AG09319 (cell line): ENCODE results near the gene CHCHD6.

Experiments used
- DNase-seq: peaks from one replicate; pipeline ENCODE4 v3.0.0-alpha.2; 2010; ENCODE audit warnings: low read depth; ENCODE audit errors: extremely low read depth
- TF ChIP-seq, protein P1 (sequence below): IDR thresholded peaks from 2 replicates; pipeline ENCODE4 v1.5.1; 2011; ENCODE audit warnings: low read depth, mild to moderate bottlenecking, inconsistent platforms, low read length, moderate library complexity

Gene CHCHD6

DNA sequence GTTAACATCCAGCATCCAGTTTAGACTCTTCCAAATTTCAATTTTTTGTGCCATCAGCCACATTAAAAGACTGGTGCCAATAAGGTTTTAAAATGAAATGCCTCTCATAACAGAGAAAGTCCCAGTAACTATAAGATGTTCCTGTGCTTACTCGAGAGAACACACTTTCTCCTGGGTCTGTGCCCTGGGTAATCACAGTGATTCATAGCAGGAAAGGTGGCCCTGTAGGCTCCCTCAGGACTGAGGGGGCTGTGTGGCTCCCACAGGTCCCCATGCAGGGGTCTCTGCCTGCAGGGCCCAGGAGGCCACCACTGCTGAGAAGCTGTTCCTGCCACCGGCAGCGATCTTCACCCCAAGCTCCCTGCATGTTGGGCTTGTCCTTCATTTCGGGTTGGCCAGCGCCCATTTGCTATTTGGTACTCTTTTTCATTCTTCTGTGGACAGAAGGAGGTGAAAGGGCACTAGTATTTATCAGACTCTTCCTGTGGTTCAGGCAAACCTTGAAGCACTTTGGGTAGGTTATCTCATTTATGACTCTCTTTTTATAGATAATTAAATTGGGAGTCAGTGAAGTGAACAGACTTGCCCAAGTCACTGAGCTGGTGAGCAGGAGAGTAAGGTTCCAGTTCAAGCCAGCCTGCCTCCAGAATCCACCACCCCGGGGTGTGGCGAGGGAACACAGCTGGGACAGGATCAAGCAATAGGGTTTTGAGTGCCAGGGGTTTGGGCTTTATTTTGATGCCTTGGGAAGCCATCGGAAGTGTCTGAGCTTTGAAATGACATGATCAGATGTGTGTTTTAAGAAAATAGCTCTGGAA, 234.7 kb downstream of the CHCHD6 start:
- TF ChIP-seq, protein P1, sequence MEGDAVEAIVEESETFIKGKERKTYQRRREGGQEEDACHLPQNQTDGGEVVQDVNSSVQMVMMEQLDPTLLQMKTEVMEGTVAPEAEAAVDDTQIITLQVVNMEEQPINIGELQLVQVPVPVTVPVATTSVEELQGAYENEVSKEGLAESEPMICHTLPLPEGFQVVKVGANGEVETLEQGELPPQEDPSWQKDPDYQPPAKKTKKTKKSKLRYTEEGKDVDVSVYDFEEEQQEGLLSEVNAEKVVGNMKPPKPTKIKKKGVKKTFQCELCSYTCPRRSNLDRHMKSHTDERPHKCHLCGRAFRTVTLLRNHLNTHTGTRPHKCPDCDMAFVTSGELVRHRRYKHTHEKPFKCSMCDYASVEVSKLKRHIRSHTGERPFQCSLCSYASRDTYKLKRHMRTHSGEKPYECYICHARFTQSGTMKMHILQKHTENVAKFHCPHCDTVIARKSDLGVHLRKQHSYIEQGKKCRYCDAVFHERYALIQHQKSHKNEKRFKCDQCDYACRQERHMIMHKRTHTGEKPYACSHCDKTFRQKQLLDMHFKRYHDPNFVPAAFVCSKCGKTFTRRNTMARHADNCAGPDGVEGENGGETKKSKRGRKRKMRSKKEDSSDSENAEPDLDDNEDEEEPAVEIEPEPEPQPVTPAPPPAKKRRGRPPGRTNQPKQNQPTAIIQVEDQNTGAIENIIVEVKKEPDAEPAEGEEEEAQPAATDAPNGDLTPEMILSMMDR, result no peak
- DNase-seq, result no peak

- no peak for DNase-seq
- TF ChIP-seq, protein P1, result no peak
Observed at GRCh38 chr3:126939338-126939718, 235.3 kb downstream of the CHCHD6 start.

DNA sequence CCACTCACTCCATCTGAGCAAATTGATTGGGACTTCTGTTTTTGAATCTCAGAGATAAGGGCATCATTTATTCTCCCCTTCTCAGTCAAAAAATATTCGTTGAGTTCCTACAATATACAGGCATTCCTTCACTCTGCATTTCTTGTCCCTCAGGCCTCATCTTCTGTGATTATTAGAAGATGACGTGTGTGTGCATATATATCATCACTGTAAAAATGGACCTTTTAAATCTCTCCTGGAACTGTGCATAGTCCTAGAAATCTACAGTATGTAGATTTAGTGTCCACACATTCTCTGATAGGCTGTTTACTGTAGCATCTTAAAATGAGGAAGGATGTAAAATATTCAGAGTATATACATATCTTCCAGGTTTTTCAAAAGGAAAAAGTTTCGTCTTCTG, 235.7 kb downstream of the CHCHD6 start:
- no peak for DNase-seq
- TF ChIP-seq, protein P1, result no peak

DNA sequence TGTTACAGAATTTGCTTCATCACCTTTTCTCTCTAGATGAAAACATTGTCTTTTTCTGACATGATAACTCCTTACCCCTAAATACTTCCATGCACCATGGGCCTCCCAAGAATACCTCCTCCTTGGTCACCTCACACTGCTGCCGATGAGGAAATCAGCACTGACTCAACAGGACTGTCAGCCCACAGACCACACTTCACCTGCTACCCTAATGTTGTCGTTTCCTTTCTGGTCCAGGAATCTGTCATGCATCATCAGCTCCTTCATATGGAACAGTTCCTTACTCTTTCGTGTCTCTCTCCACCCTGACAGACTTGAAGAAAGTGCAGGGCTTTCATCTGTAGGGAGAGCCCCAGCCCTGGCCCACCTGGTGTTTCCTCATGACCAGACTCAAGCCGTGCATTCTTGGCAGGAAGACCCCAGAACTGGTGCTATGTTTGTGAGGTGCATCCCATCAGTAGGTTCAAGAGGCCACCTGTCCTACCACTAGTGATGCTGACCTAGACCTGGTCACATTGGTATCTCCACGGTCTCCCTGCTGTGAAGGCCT, 237.8 kb downstream of the CHCHD6 start:
- DNase-seq, result no peak
- TF ChIP-seq, protein P1, result no peak

DNA sequence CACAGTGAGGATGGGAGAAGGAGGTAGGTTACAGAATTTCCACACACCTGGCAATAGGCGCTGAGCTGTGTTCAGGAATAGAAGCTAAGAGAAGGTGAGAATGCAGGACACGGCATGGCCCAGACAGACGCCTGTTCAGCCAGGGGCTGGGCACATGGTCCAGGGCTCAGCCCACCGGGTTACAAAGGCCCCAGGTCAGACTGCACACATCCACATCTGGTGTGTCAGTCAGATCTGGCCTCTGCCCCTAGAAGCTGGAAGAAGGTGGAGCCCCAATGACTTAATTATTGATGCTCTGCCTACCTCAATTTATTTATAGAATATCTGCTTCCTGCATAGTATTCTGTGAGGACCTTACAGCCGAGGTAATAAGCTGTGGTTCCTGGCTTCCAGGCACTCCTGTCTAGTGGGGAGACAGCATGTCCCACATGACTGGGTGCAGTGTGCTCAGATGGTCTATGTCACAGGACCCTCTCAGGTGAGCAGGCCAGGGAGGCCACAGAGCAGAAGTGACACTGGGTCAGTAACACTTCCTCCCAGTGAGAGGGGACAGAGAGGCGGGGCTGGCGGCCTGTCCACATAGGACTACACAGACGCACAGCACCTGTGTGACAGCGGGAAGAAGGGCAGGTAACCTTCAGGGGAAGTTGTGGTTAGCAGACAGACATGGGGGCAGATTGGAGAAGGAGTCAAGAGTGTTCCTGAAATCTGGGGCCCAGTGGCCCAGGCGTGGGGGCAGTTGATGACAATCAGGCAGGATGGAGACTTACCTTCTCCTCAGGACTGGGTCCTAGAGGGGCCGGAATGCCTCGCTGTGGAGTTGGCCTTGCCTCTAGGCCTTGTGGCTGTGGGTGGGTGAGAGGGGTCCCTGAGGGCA, 240.3 kb downstream of the CHCHD6 start:
- DNase-seq, result no peak
- TF ChIP-seq, protein P1, result no peak

- no peak for DNase-seq
- TF ChIP-seq, protein P1, result no peak; the same call in 1 of the 2 replicates
Observed at GRCh38 chr3:126945171-126945721, 241.2 kb downstream of the CHCHD6 start.
